ENCODE data around the gene IFNA5.

IFNA5 gene

GRCh38 chr9:21294904-21295538, 10.1 kb downstream of the IFNA5 start:
- no peak for DNase-seq (ENCODE audit: insufficient read length, low spot score)
- TF ChIP-seq SPI1 (IDR thresholded peaks at IDR 0.05; ENCODE audit: low read depth, low read length) = peak; percentile 62; the same call in 1 of the 2 replicates
- TF ChIP-seq POLR2A (IDR thresholded peaks at IDR 0.05; ENCODE audit: low read depth, low read length) = no peak
- no peak for FAIRE-seq

GRCh38 chr9:21294364-21294774, 10.7 kb downstream of the IFNA5 start:
- TF ChIP-seq SPI1 (IDR thresholded peaks at IDR 0.05; ENCODE audit: low read depth, low read length) = no peak
- no peak for TF ChIP-seq POLR2A (IDR thresholded peaks at IDR 0.05; ENCODE audit: low read depth, low read length)
- TF ChIP-seq TAF1 (IDR thresholded peaks at IDR 0.05; ENCODE audit: low read depth, low read length) = no peak
- TF ChIP-seq PAX5 (IDR thresholded peaks at IDR 0.05; ENCODE audit: insufficient read depth, low read length, severe bottlenecking) = no peak
- TF ChIP-seq POLR2AphosphoS5 (IDR thresholded peaks at IDR 0.05; ENCODE audit: low read depth, low read length) = no peak
- TF ChIP-seq POU2F2 (IDR thresholded peaks at IDR 0.05; ENCODE audit: low read depth, low read length) = no peak
- no peak for DNase-seq (ENCODE audit: insufficient read length, low spot score)
- FAIRE-seq = no peak

- DNase-seq (ENCODE audit: insufficient read length, low spot score) = no peak
- no peak for TF ChIP-seq POU2F2 (IDR thresholded peaks at IDR 0.05; ENCODE audit: low read depth, low read length)
- no peak for TF ChIP-seq TAF1 (IDR thresholded peaks at IDR 0.05; ENCODE audit: low read depth, low read length)
- no peak for TF ChIP-seq PAX5 (IDR thresholded peaks at IDR 0.05; ENCODE audit: insufficient read depth, low read length, severe bottlenecking)
- no peak for FAIRE-seq
These were observed 15.3 kb downstream of the IFNA5 start for GRCh38 chr9:21289848-21290247.

GRCh38 chr9:21287280-21287679, 17.8 kb downstream of the IFNA5 start:
- FAIRE-seq = no peak
- no peak for DNase-seq (ENCODE audit: insufficient read length, low spot score)

GRCh38 chr9:21286659-21287058, 18.5 kb downstream of the IFNA5 start:
- no peak for TF ChIP-seq SPI1 (IDR thresholded peaks at IDR 0.05; ENCODE audit: low read depth, low read length)
- TF ChIP-seq PAX5 (IDR thresholded peaks at IDR 0.05; ENCODE audit: insufficient read depth, low read length, severe bottlenecking) = no peak
- TF ChIP-seq POLR2AphosphoS5 (IDR thresholded peaks at IDR 0.05; ENCODE audit: low read depth, low read length) = no peak
- no peak for TF ChIP-seq POLR2A (IDR thresholded peaks at IDR 0.05; ENCODE audit: low read depth, low read length)
- TF ChIP-seq TAF1 (IDR thresholded peaks at IDR 0.05; ENCODE audit: low read depth, low read length) = no peak
- TF ChIP-seq POU2F2 (IDR thresholded peaks at IDR 0.05; ENCODE audit: low read depth, low read length) = no peak
- no peak for FAIRE-seq

More at GRCh38 chr9:21287280-21287679, 17.8 kb downstream of the IFNA5 start:
- TF ChIP-seq PAX5 (IDR thresholded peaks at IDR 0.05; ENCODE audit: insufficient read depth, low read length, severe bottlenecking) = no peak
- no peak for TF ChIP-seq POU2F2 (IDR thresholded peaks at IDR 0.05; ENCODE audit: low read depth, low read length)
- TF ChIP-seq POLR2AphosphoS5 (IDR thresholded peaks at IDR 0.05; ENCODE audit: low read depth, low read length) = no peak
- TF ChIP-seq SPI1 (IDR thresholded peaks at IDR 0.05; ENCODE audit: low read depth, low read length) = peak; percentile 68
- TF ChIP-seq POLR2A (IDR thresholded peaks at IDR 0.05; ENCODE audit: low read depth, low read length) = no peak
- TF ChIP-seq TAF1 (IDR thresholded peaks at IDR 0.05; ENCODE audit: low read depth, low read length) = no peak

GRCh38 chr9:21286099-21286498, 19.0 kb downstream of the IFNA5 start:
- DNase-seq (ENCODE audit: insufficient read length, low spot score) (no peak), FAIRE-seq (no peak)
- TF ChIP-seq POU2F2 (IDR thresholded peaks at IDR 0.05; ENCODE audit: low read depth, low read length) (no peak), PAX5 (IDR thresholded peaks at IDR 0.05; ENCODE audit: insufficient read depth, low read length, severe bottlenecking) (no peak), SPI1 (IDR thresholded peaks at IDR 0.05; ENCODE audit: low read depth, low read length) (no peak), POLR2A (IDR thresholded peaks at IDR 0.05; ENCODE audit: low read depth, low read length) (no peak), POLR2AphosphoS5 (IDR thresholded peaks at IDR 0.05; ENCODE audit: low read depth, low read length) (no peak), TAF1 (IDR thresholded peaks at IDR 0.05; ENCODE audit: low read depth, low read length) (no peak)

More at GRCh38 chr9:21286659-21287058, 18.5 kb downstream of the IFNA5 start:
- no peak for DNase-seq (ENCODE audit: insufficient read length, low spot score)

- DNase-seq (ENCODE audit: insufficient read length, low spot score) (no peak), FAIRE-seq (no peak)
- TF ChIP-seq SPI1 (IDR thresholded peaks at IDR 0.05; ENCODE audit: low read depth, low read length) = 0 out of 2 replicates have a peak, but pooled peaks have one; percentile 17
- no peak for TF ChIP-seq POLR2A (IDR thresholded peaks at IDR 0.05; ENCODE audit: low read depth, low read length)
These were observed 23.8 kb downstream of the IFNA5 start for GRCh38 chr9:21281275-21281674.

GRCh38 chr9:21268347-21268657, 36.8 kb downstream of the IFNA5 start:
- DNase-seq (ENCODE audit: insufficient read length, low spot score) (no peak), FAIRE-seq (no peak)
- TF ChIP-seq POLR2AphosphoS5 (IDR thresholded peaks at IDR 0.05; ENCODE audit: low read depth, low read length) (no peak), SPI1 (IDR thresholded peaks at IDR 0.05; ENCODE audit: low read depth, low read length) (peak; percentile 78)

- DNase-seq (ENCODE audit: insufficient read length, low spot score) (no peak), FAIRE-seq (peak; percentile 61)
- TF ChIP-seq TAF1 (IDR thresholded peaks at IDR 0.05; ENCODE audit: low read depth, low read length) (no peak), SPI1 (IDR thresholded peaks at IDR 0.05; ENCODE audit: low read depth, low read length) (peak; percentile 85), POLR2AphosphoS5 (IDR thresholded peaks at IDR 0.05; ENCODE audit: low read depth, low read length) (no peak)
These were observed 37.4 kb downstream of the IFNA5 start for GRCh38 chr9:21267485-21268346.

GRCh38 chr9:21266733-21267484, 38.2 kb downstream of the IFNA5 start:
- FAIRE-seq (no peak), DNase-seq (ENCODE audit: insufficient read length, low spot score) (no peak)
- TF ChIP-seq TAF1 (IDR thresholded peaks at IDR 0.05; ENCODE audit: low read depth, low read length) (no peak), SPI1 (IDR thresholded peaks at IDR 0.05; ENCODE audit: low read depth, low read length) (no peak), PAX5 (IDR thresholded peaks at IDR 0.05; ENCODE audit: insufficient read depth, low read length, severe bottlenecking) (no peak), POLR2A (IDR thresholded peaks at IDR 0.05; ENCODE audit: low read depth, low read length) (no peak), POLR2AphosphoS5 (IDR thresholded peaks at IDR 0.05; ENCODE audit: low read depth, low read length) (no peak), POU2F2 (IDR thresholded peaks at IDR 0.05; ENCODE audit: low read depth, low read length) (no peak)
